A549 (cell line): ENCODE results near the gene COX4I2. TPM values are rescaled to one million over a fixed set of nuclear protein-coding genes. Genes with fewer than 3 reads are reported as not detected.
"Not testable (repeated sequence)": the region's sequence is repeated elsewhere in the genome, so short reads cannot be mapped to it uniquely, and the experiment has no call there.

ENCODE experiments used
- ATAC-seq, 2 experiments: fragments of 200-7000 bp in 1 of 2; fragments of >200 bp in 1 of 2; cut with Nextera tagmentation in 1 of 2; cut with Tn5 transposase in 1 of 2; 3 replicates each; pipeline versions ENCODE4 v1.8.0 to v1.9.1; 2018 to 2020; ENCODE audit warnings: mild to moderate bottlenecking in 1 of 2, moderate library complexity in 1 of 2
- CTCF ChIA-PET: fragments of 300-600 bp; sonication (Branson Sonifier 250); formaldehyde crosslinking; extraction: SDS; loops from one replicate; lab custom pipeline; 2021; ENCODE audit warnings: antibody characterized with exemption, inconsistent platforms; lab: Yijun Ruan, JAX
- POLR2A ChIA-PET: fragments of 350-600 bp; formaldehyde crosslinking; extraction: SDS; loops from one replicate; lab custom pipeline; 2021; ENCODE audit warnings: antibody characterized with exemption, inconsistent platforms; lab: Yijun Ruan, JAX
- DNase-seq, 2 experiments: peaks; one replicate each; pipeline versions ENCODE4 v3.0.0 to v3.0.0-alpha.2; 2011 to 2016; ENCODE audit warnings: low read depth in 1 of 2, low spot score in 1 of 2
- FAIRE-seq: peaks from 2 replicates; lab custom pipeline; 2011; peaks lifted over from hg19 to GRCh38; lab: Jason Lieb, UNC
- H3K27ac ChIP-seq, 2 experiments: fragments of >200 bp; sonication (Bioruptor Twin); formaldehyde crosslinking; 3 replicates each; pipeline ENCODE4 v1.5.1; 2016 to 2017
- H3K4me1 ChIP-seq: fragments of >200 bp; sonication (Bioruptor Twin); formaldehyde crosslinking; 3 replicates; pipeline ENCODE4 v1.6.1; 2016
- H3K4me2 ChIP-seq: fragments of >200 bp; sonication (Bioruptor Twin); formaldehyde crosslinking; 3 replicates; pipeline ENCODE4 v1.6.1; 2016
- H3K4me3 ChIP-seq: fragments of >200 bp; sonication (Bioruptor Twin); formaldehyde crosslinking; 3 replicates; pipeline ENCODE4 v1.5.1; 2016
- H3K9me3 ChIP-seq: fragments of >200 bp; sonication (Bioruptor Twin); formaldehyde crosslinking; 3 replicates; pipeline ENCODE4 v1.6.1; 2016
- BCL3 ChIP-seq: fragments of >200 bp; sonication (Bioruptor Twin); formaldehyde crosslinking; IDR thresholded peaks from 3 replicates; pipeline ENCODE4 v1.6.1; 2016
- CBX2 ChIP-seq: fragments of 200-600 bp; sonication (generic); IDR thresholded peaks from 2 replicates; pipeline ENCODE4 v1.6.1; 2016; ENCODE audit warnings: low read depth, mild to moderate bottlenecking, borderline replicate concordance
- CEBPB ChIP-seq, 2 experiments: fragments of >200 bp in 1 of 2; sonication (Bioruptor Twin) in 1 of 2; formaldehyde crosslinking in 1 of 2; IDR thresholded peaks; 2 replicates each; pipeline ENCODE4 v1.6.1; 2012 to 2016
- CHD4 ChIP-seq: fragments of 200-600 bp; sonication (generic); IDR thresholded peaks from 2 replicates; pipeline ENCODE4 v1.6.1; 2016; ENCODE audit warnings: antibody characterized with exemption, mild to moderate bottlenecking, borderline replicate concordance
- EHMT2 ChIP-seq: fragments of 200-600 bp; sonication (generic); IDR thresholded peaks from 2 replicates; pipeline ENCODE4 v1.6.1; 2016; ENCODE audit warnings: antibody characterized with exemption, low read depth, mild to moderate bottlenecking, moderate library complexity
- EP300 ChIP-seq, 2 experiments: fragments of >200 bp; sonication (Bioruptor Twin); formaldehyde crosslinking; IDR thresholded peaks; 2 replicates in 1 of 2; 3 replicates in 1 of 2; pipeline ENCODE4 v1.6.1; 2016 to 2017
- FOXS1 ChIP-seq: fragments of 250-450 bp; sonication (Bioruptor Pico); IDR thresholded peaks from 2 replicates; pipeline ENCODE4 v1.5.0; 2020; ENCODE audit warnings: mild to moderate bottlenecking, moderate library complexity
- GATA3 ChIP-seq: IDR thresholded peaks from 2 replicates; pipeline ENCODE4 v1.6.1; 2012; ENCODE audit warnings: borderline replicate concordance
- HMGXB4 ChIP-seq: fragments of 250-450 bp; sonication (Bioruptor Pico); IDR thresholded peaks from 2 replicates; pipeline ENCODE4 v1.5.0; 2021; ENCODE audit warnings: mild to moderate bottlenecking, moderate library complexity, borderline replicate concordance
- HOXA7 ChIP-seq: fragments of 250-450 bp; sonication (Bioruptor Pico); IDR thresholded peaks from 2 replicates; pipeline ENCODE4 v1.5.0; 2020; ENCODE audit warnings: mild to moderate bottlenecking, moderate library complexity
- HOXB13 ChIP-seq: fragments of 250-450 bp; sonication (Bioruptor Pico); IDR thresholded peaks from 2 replicates; pipeline ENCODE4 v1.5.0; 2020; ENCODE audit warnings: low read depth, mild to moderate bottlenecking, moderate library complexity
- JUN ChIP-seq, 2 experiments: fragments of >200 bp; sonication (Bioruptor Twin); formaldehyde crosslinking; IDR thresholded peaks; 2 replicates in 1 of 2; 3 replicates in 1 of 2; pipeline ENCODE4 v1.6.1; 2016 to 2017
- JUNB ChIP-seq: fragments of >200 bp; sonication (Bioruptor Twin); formaldehyde crosslinking; IDR thresholded peaks from 2 replicates; pipeline ENCODE4 v1.6.1; 2016
- MAFK ChIP-seq: fragments of 450-650 bp; IDR thresholded peaks from 2 replicates; pipeline ENCODE4 v1.6.1; 2014; ENCODE audit not compliant: partially characterized antibody
- MAX ChIP-seq: IDR thresholded peaks from 2 replicates; pipeline ENCODE4 v1.6.1; 2012
- MAZ ChIP-seq: fragments of 150-350 bp; IDR thresholded peaks from 2 replicates; pipeline ENCODE4 v1.6.1; 2014; ENCODE audit warnings: antibody characterized with exemption, low read depth, low read length, borderline replicate concordance
- POLR2A ChIP-seq: IDR thresholded peaks from 2 replicates; pipeline ENCODE4 v1.6.1; 2012; ENCODE audit warnings: mild to moderate bottlenecking, low read length
- RAD21 ChIP-seq, 2 experiments: fragments of >200 bp in 1 of 2; sonication (Bioruptor Twin) in 1 of 2; formaldehyde crosslinking in 1 of 2; IDR thresholded peaks in 1 of 2; conservative IDR thresholded peaks in 1 of 2; 2 replicates in 1 of 2; 3 replicates in 1 of 2; pipeline ENCODE4 v1.6.1; 2012 to 2018; ENCODE audit warnings: inconsistent platforms in 1 of 2
- RCOR1 ChIP-seq: fragments of 150-350 bp; IDR thresholded peaks from 2 replicates; pipeline ENCODE4 v1.6.1; 2014; ENCODE audit warnings: antibody characterized with exemption, low read length, low read depth
- RFX5 ChIP-seq: fragments of 450-650 bp; IDR thresholded peaks from 2 replicates; pipeline ENCODE4 v1.7.1; 2014; ENCODE audit warnings: antibody characterized with exemption, mild to moderate bottlenecking, moderate library complexity
- SMC3 ChIP-seq: fragments of >200 bp; sonication (Bioruptor Twin); formaldehyde crosslinking; IDR thresholded peaks from 3 replicates; pipeline ENCODE4 v1.6.1; 2018; ENCODE audit warnings: inconsistent platforms
- ZC3H11A ChIP-seq: fragments of 450-650 bp; IDR thresholded peaks from 2 replicates; pipeline ENCODE4 v1.6.1; 2014; ENCODE audit warnings: antibody characterized with exemption, mild to moderate bottlenecking
- ZFP36 ChIP-seq: fragments of 450-650 bp; IDR thresholded peaks from 2 replicates; pipeline ENCODE4 v1.6.1; 2014; ENCODE audit warnings: borderline replicate concordance; ENCODE audit not compliant: partially characterized antibody
- ZNF302 ChIP-seq: fragments of 250-450 bp; sonication (Bioruptor Pico); IDR thresholded peaks from 2 replicates; pipeline ENCODE4 v1.9.0; 2021; ENCODE audit warnings: inconsistent platforms, mild to moderate bottlenecking, moderate library complexity
- ZSCAN20 ChIP-seq: fragments of 250-450 bp; sonication (Bioruptor Pico); IDR thresholded peaks from 2 replicates; pipeline ENCODE4 v1.8.0; 2022; ENCODE audit warnings: mild to moderate bottlenecking, moderate library complexity
- WGBS: methylation state at CpG from one replicate; pipeline ENCODE4 v1.1.6; 2017; ENCODE audit errors: missing lambda C conversion rate; 5-methylcytosine and 5-hydroxymethylcytosine counted together
- polyA plus RNA-seq, 4 experiments: library from polyadenylated mRNA; depleted of rRNA in 3 of 4; stranded (reverse); fragments of >200 nt; fragmentation: RNase III in 1 of 4; extraction: RNeasy Plus Mini Kit Qiagen cat#74134 plus additional on column Dnase treatment in 1 of 4; gene quantifications; 2 replicates in 3 of 4; 3 replicates in 1 of 4; pipeline ENCODE4 v1.2.3, GENCODE V29; 2011 to 2017
- TF ChIP-seq, protein P1 (sequence below): fragments of >200 bp; sonication (Bioruptor Twin); formaldehyde crosslinking; IDR thresholded peaks from 2 replicates; pipeline ENCODE4 v1.6.1; 2016
- TF ChIP-seq, protein P2 (sequence below): IDR thresholded peaks from 2 replicates; pipeline ENCODE4 v1.6.1; 2012; ENCODE audit warnings: low read depth, borderline replicate concordance

The COX4I2 gene
- polyA plus RNA-seq, 2 of the 4 experiments (the other 2 are of a cell fraction), result not detected

DNA sequence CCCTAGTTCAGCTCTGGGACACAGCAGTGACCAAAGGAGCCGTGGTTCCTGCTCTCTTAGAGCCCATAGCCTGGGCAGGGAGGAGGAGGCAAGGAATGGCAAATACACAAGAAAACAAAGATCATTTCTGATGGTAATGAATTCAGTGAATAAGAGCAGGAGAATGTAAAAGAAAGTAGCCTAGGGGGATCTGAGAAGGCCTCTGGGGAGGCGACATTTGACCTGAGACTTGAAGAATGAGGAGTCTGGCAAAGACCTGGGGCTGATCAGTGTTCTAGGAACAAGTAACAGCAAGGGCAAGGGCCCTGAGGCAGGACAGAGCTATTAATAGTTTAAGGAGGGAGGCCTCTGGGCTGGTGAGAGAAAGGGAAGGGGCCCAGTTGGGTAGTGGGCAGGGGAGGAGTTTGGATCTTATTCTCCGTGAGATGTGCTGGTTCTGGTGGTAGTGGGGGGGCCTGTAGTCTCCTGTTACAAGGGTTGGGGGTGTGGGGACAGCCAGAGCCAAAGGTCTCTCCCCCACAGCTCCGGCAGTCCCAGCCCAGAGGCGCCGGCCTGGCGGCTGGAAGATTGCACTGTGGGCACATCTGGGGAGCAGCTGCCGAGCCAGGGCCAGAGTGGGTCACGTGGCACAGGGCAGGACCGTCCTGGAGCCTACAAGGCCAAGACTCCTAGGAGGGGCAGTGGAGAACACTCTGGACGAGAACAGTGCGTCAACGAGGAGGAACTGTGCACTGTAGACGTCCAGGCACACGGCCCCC, 41.9 kb upstream of the COX4I2 start (continued):
- TF ChIP-seq SMC3 (peak; percentile 22; the same call in 1 of the 3 replicates), CBX2 (no peak), MAX (peak; percentile 87), EP300 (IDR thresholded peaks at IDR 0.05) (peak in 1 of 2 experiments; percentile 55; a peak in 2 of 5 replicates), GATA3 (no peak), ZNF302 (CRISPR knock-in tag) (no peak), MAFK (peak; percentile 85), BCL3 (0 out of 3 replicates have a peak, but pooled peaks have one; percentile 11), RFX5 (no peak), JUN (IDR thresholded peaks at IDR 0.05) (peak in 1 of 2 experiments; percentile 77), FOXS1 (CRISPR knock-in tag) (no peak), HOXB13 (peak; percentile 44), JUNB (no peak), CEBPB (IDR thresholded peaks at IDR 0.05) (no peak), ZC3H11A (no peak), HMGXB4 (CRISPR knock-in tag) (no peak), CHD4 (no peak), EHMT2 (no peak), RCOR1 (no peak), ZSCAN20 (peak; percentile 66; the same call in 1 of the 2 replicates), RAD21 (conservative IDR thresholded peaks at IDR 0.05 in 1 of 2, IDR thresholded peaks at IDR 0.05 in 1 of 2) (no peak), MAZ (no peak), HOXA7 (CRISPR knock-in tag) (peak; percentile 77; the same call in 1 of the 2 replicates)
- TF ChIP-seq, protein P1, sequence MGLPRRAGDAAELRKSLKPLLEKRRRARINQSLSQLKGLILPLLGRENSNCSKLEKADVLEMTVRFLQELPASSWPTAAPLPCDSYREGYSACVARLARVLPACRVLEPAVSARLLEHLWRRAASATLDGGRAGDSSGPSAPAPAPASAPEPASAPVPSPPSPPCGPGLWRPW, result no peak
- TF ChIP-seq, protein P2, sequence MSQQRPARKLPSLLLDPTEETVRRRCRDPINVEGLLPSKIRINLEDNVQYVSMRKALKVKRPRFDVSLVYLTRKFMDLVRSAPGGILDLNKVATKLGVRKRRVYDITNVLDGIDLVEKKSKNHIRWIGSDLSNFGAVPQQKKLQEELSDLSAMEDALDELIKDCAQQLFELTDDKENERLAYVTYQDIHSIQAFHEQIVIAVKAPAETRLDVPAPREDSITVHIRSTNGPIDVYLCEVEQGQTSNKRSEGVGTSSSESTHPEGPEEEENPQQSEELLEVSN, result no peak; the same call in 1 of the 2 replicates

GRCh38 chr20:31596412-31596715, 41.3 kb upstream of the COX4I2 start:
- POLR2A ChIA-PET, result interaction anchor here (1.2 to 3.9 kb wide), 7 partner anchors 8 to 127 kb away, joined by 4 to 101 read pairs (median 11); partner anchors contain the start of genes BCL2L1 and ID1
- peak overlapping the region; percentile 95 for H3K4me2 ChIP-seq
- not testable (repeated sequence) for H3K9me3 ChIP-seq
- 0 out of 2 replicates have a peak, but pooled peaks have one; percentile 1 for TF ChIP-seq POLR2A
- 0 out of 2 replicates have a peak, but pooled peaks have one; percentile 3 for TF ChIP-seq ZSCAN20
- peak; percentile 48 for TF ChIP-seq ZFP36
- TF ChIP-seq, all 56 proteins: peak for 3; not testable (repeated sequence) for 53
- not testable (repeated sequence) for DNase-seq, FAIRE-seq, ATAC-seq
- peak overlapping the region; percentile 98 for H3K27ac ChIP-seq
- H3K4me1 ChIP-seq, result peaks cover 43% of the 10 kb centered on the region
- H3K4me3 ChIP-seq, result peak overlapping the region; percentile 2; the same call in 1 of the 3 replicates
- CTCF ChIA-PET, result interaction anchor here (0.6 to 25.0 kb wide), 7 partner anchors 8 to 74 kb away, joined by 3 to 966 read pairs (median 19); partner anchors contain the start of gene ID1
- 47% methylated on average over 4 of the region's 4 CpGs for WGBS
